ENCODE measurements around the gene POLR3C. TPM values are rescaled to one million over a fixed set of nuclear protein-coding genes. Genes with fewer than 3 reads are reported as not detected.

POLR3C gene
- total RNA-seq, 1 experiment from 2014 or later = 24.9 TPM

Small RNAs within 50 kb of the gene (microRNA-seq; reads per million reads assigned to microRNA genes)
- not detected for gene MIR6736 (ENCODE audit: borderline number of aligned reads)

Other genes starting within 250 kb of the POLR3C start
- 21.2 to 27.2 TPM (median 21.8 TPM) in 3 replicates for gene GPR89A, start 216.2 kb upstream of the POLR3C start, total RNA-seq (2021)
- 0.57 to 0.77 TPM (median 0.57 TPM) in 3 replicates for gene PDZK1, start 116.8 kb upstream of the POLR3C start, total RNA-seq (2021)
- gene CD160, start 104.7 kb upstream of the POLR3C start, total RNA-seq (2021) = not detected in 3 replicates
- 8.1 to 9.2 TPM (median 9.0 TPM) in 3 replicates for gene RNF115, start 105 bp upstream of the POLR3C start, total RNA-seq (2021)
- gene NUDT17, start 21.4 kb downstream of the POLR3C start, total RNA-seq (2021) = 2.7 to 3.5 TPM (median 3.3 TPM) in 3 replicates
- 44.9 to 52.4 TPM (median 49.6 TPM) in 3 replicates for gene PIAS3, start 34.9 kb downstream of the POLR3C start, total RNA-seq (2021)
- 2.7 to 3.2 TPM (median 2.9 TPM) in 3 replicates for gene ANKRD35, start 61.7 kb downstream of the POLR3C start, total RNA-seq (2021)
- gene ITGA10, start 85.8 kb downstream of the POLR3C start, total RNA-seq (2021) = 0.31 to 0.34 TPM (median 0.32 TPM) in 3 replicates
- 10.9 to 12.5 TPM (median 11.8 TPM) in 3 replicates for gene PEX11B, start 94.5 kb downstream of the POLR3C start, total RNA-seq (2021)
- 199 to 215 TPM (median 212 TPM) in 3 replicates for gene RBM8A, start 103.3 kb downstream of the POLR3C start, total RNA-seq (2021)
- 3.0 to 3.8 TPM (median 3.8 TPM) in 3 replicates for gene LIX1L, start 133.8 kb downstream of the POLR3C start, total RNA-seq (2021)
- 0.21 to 0.44 TPM (median 0.22 TPM) in 3 replicates for gene ANKRD34A, start 140.4 kb downstream of the POLR3C start, total RNA-seq (2021)
- 3.8 to 8.3 TPM (median 6.7 TPM) in 3 replicates for gene POLR3GL, start 140.5 kb downstream of the POLR3C start, total RNA-seq (2021)
- 56.7 to 76.8 TPM (median 73.8 TPM) in 3 replicates for gene TXNIP, start 172.4 kb downstream of the POLR3C start, total RNA-seq (2021)
- 0.23 to 0.50 TPM (median 0.31 TPM) in 3 replicates for gene HJV, start 197.5 kb downstream of the POLR3C start, total RNA-seq (2021)